ENCODE measurements around the gene CFAP90. TPM values are rescaled to one million over a fixed set of nuclear protein-coding genes. Genes with fewer than 3 reads are reported as not detected.

Gene CFAP90
- total and polyA plus RNA-seq, 2 of the 8 experiments (the other 6 are each of a cell fraction or from before 2014, with no cell fraction given): 0.39 to 0.92 TPM

GRCh38 chr5:7848296-7848695 lies 2.6 kb downstream of the CFAP90 start:
- no peak overlapping the region for H4K5ac ChIP-seq (ENCODE audit: insufficient read length, low read depth, low read length)
- H3K36me3 ChIP-seq (ENCODE audit: control insufficient read depth in 2 of 4, insufficient read depth in 4 of 4, low read length in 3 of 4): no peaks in the 10 kb centered on the region
- H3K14ac ChIP-seq (ENCODE audit: insufficient read length): no peak overlapping the region
- H2BK20ac ChIP-seq (ENCODE audit: low read length): no peak overlapping the region
- no peak overlapping the region for H3K56ac ChIP-seq (replicated peaks; ENCODE audit: insufficient read length, low read depth, low read length)
- H3K4ac ChIP-seq (replicated peaks; ENCODE audit: insufficient read length, low read depth, low read length): no peak overlapping the region
- H3K4me2 ChIP-seq (ENCODE audit: insufficient read depth in 1 of 2, low read depth in 2 of 2, low read length in 2 of 2): no peak overlapping the region; a peak in 1 of 4 replicates
- no peak overlapping the region for H3K4me3 ChIP-seq (ENCODE audit: extremely low read depth in 1 of 4, insufficient read depth in 2 of 4, low read depth in 3 of 4, low read length in 4 of 4)
- no peak overlapping the region for H3K18ac ChIP-seq (ENCODE audit: extremely low read depth, low read length)
- CTCF ChIA-PET (ENCODE audit: partially characterized antibody): interaction anchor here (2.7 to 5.7 kb wide), 2 partner anchors 9 to 32 kb away, joined by 11 to 31 read pairs; no protein-coding TSS in a partner anchor
- H2BK15ac ChIP-seq (ENCODE audit: low read length): no peak overlapping the region
- no peak overlapping the region for H2BK120ac ChIP-seq (replicated peaks; ENCODE audit: low read depth, low read length)
- H2AK5ac ChIP-seq (ENCODE audit: low read depth, low read length): no peak overlapping the region
- H4K8ac ChIP-seq (ENCODE audit: extremely low read depth, insufficient read depth, low read length): no peak overlapping the region
- no peak overlapping the region for H3K27ac ChIP-seq (ENCODE audit: low read depth, low read length)
- H2BK12ac ChIP-seq (ENCODE audit: low read depth, low read length): no peak overlapping the region
- no peak overlapping the region for H2AFZ ChIP-seq (ENCODE audit: low read length)
- peaks cover 0 to 8% (median 3%) of the 10 kb centered on the region in 4 experiments; a peak in 4 of 7 replicates for H3K4me1 ChIP-seq (replicated peaks in 1 of 4; ENCODE audit: control insufficient read depth in 3 of 4, insufficient read depth in 4 of 4, low read length in 3 of 4)
- no peak overlapping the region for H3K9ac ChIP-seq (replicated peaks in 1 of 4; ENCODE audit: extremely low read depth in 1 of 4, low read depth in 3 of 4, low read length in 3 of 4)
- peaks cover 9% of the 10 kb centered on the region for H3K23me2 ChIP-seq (ENCODE audit: low read depth, low read length)
- no peak overlapping the region for H4K91ac ChIP-seq (replicated peaks; ENCODE audit: insufficient read length, low read length)
- DNase-seq (ENCODE audit: low read depth in 1 of 2, low spot score in 2 of 2) (no peak), FAIRE-seq (no peak)
- no peaks in the 10 kb centered on the region for H4K20me1 ChIP-seq (replicated peaks in 1 of 2; ENCODE audit: control insufficient read depth in 1 of 2, insufficient read depth in 2 of 2, low read length in 2 of 2)
- WGBS, 2 experiments (ENCODE audit: extremely low coverage in 1 of 2, insufficient coverage in 1 of 2, insufficient read length in 1 of 2, insufficient replicate concordance in 2 of 2, low coverage in 1 of 2, low lambda C conversion rate in 2 of 2, missing lambda C conversion rate in 1 of 2): 98% methylated on average over 2 of the region's 2 CpGs; no CpG with 5 or more reads in 1 of the 2 experiments
- no peak overlapping the region for H3K23ac ChIP-seq (ENCODE audit: insufficient read length)
- H3K27me3 ChIP-seq (replicated peaks in 1 of 4; ENCODE audit: control insufficient read depth in 3 of 4, extremely low read depth in 1 of 4, insufficient read depth in 3 of 4, low read length in 3 of 4): peaks cover 0 to 16% (median 9%) of the 10 kb centered on the region in 4 experiments; a peak in 4 of 7 replicates
- no peaks in the 10 kb centered on the region for H3K79me1 ChIP-seq (ENCODE audit: low read depth, low read length)
- POLR2A ChIA-PET (ENCODE audit: partially characterized antibody): no interaction called here
- no peaks in the 10 kb centered on the region for H3K9me3 ChIP-seq (ENCODE audit: insufficient read depth in 2 of 2, low read depth in 1 of 2, low read length in 1 of 2)
- H3K79me2 ChIP-seq (ENCODE audit: control insufficient read depth in 1 of 2, insufficient read depth in 2 of 2, low read length in 2 of 2): no peaks in the 10 kb centered on the region
- no peak for TF ChIP-seq BACH1 (IDR thresholded peaks at IDR 0.05; ENCODE audit: low read length)
- no peak for TF ChIP-seq CHD1 (IDR thresholded peaks at IDR 0.05; ENCODE audit: low read depth, low read length)
- no peak for TF ChIP-seq SP2 (IDR thresholded peaks at IDR 0.05; ENCODE audit: low read length)
- TF ChIP-seq GTF2F1 (IDR thresholded peaks at IDR 0.05; ENCODE audit: borderline replicate concordance, low read depth, low read length): no peak
- no peak for TF ChIP-seq CBX5 (IDR thresholded peaks at IDR 0.05; ENCODE audit: low read depth, low read length)
- TF ChIP-seq RNF2 (IDR thresholded peaks at IDR 0.05; ENCODE audit: borderline replicate concordance, low read depth, low read length, missing control alignments, poor library complexity, severe bottlenecking): no peak
- TF ChIP-seq ATF3 (IDR thresholded peaks at IDR 0.05; ENCODE audit: insufficient read depth, low read depth, low read length): no peak
- TF ChIP-seq SRF (IDR thresholded peaks at IDR 0.05; ENCODE audit: low read depth, low read length): no peak
- no peak overlapping the region for H2BK5ac ChIP-seq (ENCODE audit: low read depth, low read length)
